ENCODE data around the gene IL6R. TPM values are rescaled to one million over a fixed set of nuclear protein-coding genes. Genes with fewer than 3 reads are reported as not detected.

IL6R gene
- total RNA-seq, 1 donor from 2014 or later, result 48.5 TPM

DNA sequence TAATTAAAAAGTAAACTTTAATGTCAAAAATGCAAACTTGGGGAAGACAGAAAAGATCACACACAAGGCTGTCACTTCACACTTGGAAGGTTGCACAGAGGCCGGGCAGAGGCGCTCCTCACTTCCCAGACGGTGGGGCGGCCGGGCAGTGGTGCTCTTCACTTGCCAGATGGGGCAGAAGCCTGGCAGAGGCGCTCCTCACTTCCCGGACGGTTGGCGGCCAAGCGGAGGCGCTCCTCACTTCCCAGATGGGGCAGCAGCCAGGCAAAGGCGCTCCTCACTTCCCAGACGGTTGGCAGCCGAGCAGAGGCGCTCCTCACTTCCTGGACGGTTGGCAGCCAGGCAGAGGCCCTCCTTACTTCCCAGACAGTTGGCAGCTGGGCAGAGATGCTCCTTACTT is 25.8 kb upstream of the IL6R start:
- Histone ChIP-seq H3K4me3 (no peak overlapping the region), H3K9me3 (no peaks in the 10 kb centered on the region), H3K4me1 (no peaks in the 10 kb centered on the region), H3K27me3 (ENCODE audit: low read depth) (no peaks in the 10 kb centered on the region), H3K27ac (no peak overlapping the region), H3K36me3 (no peaks in the 10 kb centered on the region)
- intact Hi-C loops (cut with DNase I), result no loop called here
- TF ChIP-seq, protein P1, sequence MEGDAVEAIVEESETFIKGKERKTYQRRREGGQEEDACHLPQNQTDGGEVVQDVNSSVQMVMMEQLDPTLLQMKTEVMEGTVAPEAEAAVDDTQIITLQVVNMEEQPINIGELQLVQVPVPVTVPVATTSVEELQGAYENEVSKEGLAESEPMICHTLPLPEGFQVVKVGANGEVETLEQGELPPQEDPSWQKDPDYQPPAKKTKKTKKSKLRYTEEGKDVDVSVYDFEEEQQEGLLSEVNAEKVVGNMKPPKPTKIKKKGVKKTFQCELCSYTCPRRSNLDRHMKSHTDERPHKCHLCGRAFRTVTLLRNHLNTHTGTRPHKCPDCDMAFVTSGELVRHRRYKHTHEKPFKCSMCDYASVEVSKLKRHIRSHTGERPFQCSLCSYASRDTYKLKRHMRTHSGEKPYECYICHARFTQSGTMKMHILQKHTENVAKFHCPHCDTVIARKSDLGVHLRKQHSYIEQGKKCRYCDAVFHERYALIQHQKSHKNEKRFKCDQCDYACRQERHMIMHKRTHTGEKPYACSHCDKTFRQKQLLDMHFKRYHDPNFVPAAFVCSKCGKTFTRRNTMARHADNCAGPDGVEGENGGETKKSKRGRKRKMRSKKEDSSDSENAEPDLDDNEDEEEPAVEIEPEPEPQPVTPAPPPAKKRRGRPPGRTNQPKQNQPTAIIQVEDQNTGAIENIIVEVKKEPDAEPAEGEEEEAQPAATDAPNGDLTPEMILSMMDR (IDR thresholded peaks at IDR 0.05), result no peak
- DNase-seq (no peak), ATAC-seq (no peak)

DNA sequence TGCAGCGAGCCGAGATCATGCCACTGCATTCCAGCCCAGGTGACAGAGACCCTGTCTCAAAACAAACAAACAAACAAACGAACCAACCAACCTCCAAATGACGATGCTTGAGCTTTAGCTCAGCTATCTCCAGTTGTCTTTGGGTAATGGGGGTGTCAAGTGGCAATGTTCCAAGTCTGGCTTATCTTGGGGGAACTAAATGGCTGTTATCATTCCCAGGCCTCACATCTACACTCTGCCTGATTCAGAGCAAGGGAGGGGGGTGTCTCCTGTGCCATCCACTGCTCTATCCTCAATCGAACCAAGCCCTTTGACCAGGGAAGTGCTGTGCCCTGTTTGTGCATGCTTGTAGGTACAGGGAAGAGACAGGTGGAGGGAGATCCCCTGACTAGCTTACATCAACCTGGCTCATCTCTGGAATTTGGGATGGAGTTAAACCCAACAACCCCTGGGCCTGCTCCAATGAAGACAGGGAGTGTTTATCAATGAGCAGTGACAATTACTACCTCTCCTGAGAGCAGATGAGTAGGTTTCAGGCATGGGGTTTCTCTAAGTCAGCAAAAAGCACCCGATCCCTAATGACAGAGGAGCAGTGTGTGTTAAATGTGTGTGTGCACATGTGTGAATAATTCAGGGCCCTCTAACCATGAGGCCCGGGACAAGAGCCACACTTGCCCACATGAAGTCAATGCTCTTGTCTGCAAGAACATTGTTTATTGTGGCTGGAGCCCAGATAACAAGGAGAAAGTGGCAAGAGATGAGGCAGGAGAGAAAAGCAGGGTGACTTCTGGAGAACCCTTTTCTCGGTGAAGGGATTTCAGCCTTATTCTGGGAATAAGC is 20.3 kb upstream of the IL6R start:
- intact Hi-C loops (cut with DNase I), result no loop called here
- TF ChIP-seq, protein P1 (IDR thresholded peaks at IDR 0.05), result no peak
- H3K27me3 ChIP-seq (ENCODE audit: low read depth), result no peaks in the 10 kb centered on the region
- H3K36me3 ChIP-seq, result no peaks in the 10 kb centered on the region
- no peak for ATAC-seq
- H3K9me3 ChIP-seq, result no peaks in the 10 kb centered on the region
- peaks cover 22% of the 10 kb centered on the region for H3K4me1 ChIP-seq
- DNase-seq, result no peak
- peak overlapping the region; percentile 15 for H3K27ac ChIP-seq
- no peak overlapping the region for H3K4me3 ChIP-seq

DNA sequence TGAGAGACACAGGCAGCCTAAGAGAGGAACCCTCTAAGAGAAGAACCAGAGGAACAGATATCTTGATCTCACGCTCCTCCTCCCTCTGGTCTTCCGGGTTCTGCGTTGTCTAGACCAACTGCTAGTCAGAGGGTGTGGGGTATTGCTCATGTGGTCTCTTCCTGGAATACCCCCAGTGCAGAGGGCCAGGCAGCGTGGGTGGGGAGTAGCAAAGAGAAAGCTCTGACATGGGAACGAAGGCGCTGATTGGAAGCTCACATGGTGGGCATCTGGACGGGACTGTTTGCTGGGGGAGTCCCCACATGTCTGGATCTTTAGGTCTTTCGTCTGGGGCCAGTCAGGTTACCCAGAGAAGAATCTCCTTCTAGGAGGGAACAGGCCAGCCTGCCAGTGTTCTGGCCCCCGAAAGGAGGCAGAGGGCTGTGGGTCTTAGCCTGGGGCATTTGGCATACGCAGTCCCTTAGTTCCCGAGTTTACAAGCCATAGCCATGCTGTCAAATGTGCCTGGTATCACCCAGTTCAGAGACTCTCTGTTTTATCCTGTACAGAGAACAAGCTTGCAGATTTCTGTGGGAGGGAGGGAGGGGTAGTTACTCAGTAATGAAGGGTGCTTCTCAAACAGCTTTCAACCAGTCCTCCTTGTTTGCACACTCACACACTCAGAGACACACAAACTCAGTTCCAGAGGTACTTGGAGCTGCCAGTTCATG is 18.3 kb upstream of the IL6R start:
- no peak overlapping the region for H3K27ac ChIP-seq
- no peaks in the 10 kb centered on the region for H3K27me3 ChIP-seq (ENCODE audit: low read depth)
- ATAC-seq (peak; percentile 81 to 92), DNase-seq (no peak)
- H3K4me3 ChIP-seq, result no peak overlapping the region
- H3K4me1 ChIP-seq, result peaks cover 22% of the 10 kb centered on the region
- intact Hi-C loops (cut with DNase I), result no loop called here
- no peaks in the 10 kb centered on the region for H3K9me3 ChIP-seq
- no peaks in the 10 kb centered on the region for H3K36me3 ChIP-seq
- TF ChIP-seq, protein P1 (IDR thresholded peaks at IDR 0.05), result no peak

DNA sequence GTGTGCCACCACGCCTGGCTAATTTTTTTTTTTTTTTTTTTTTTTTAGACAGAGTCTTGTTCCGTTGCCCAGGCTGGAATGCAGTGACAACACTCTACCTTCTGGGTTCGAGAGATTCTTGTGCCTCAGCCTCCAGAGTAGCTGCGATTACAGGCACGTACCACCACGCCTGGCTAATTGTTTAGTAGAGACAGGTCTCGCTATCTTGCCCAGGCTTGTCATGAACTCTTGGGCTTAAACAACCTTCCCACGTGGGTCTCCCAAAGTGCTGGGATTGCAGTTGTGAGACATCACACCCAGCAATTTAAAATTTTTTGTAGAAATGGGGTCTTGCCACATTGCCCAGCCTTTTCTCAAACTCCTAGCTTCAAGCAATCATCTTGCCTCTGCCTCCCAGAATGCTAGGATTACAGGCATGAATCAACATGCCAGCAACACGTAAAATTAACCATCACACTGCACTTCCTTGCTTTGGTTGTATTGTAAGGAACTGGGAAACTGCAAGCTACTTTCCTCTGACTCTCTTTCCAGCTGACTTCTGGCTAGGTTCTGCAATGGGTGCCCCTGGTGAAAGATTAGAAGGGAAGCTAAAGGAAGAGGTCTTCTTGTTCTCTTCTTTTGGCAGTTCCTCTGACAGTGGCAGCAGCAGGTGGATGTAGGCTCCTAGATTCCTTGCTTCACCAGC is 13.9 kb upstream of the IL6R start:
- TF ChIP-seq, protein P1 (IDR thresholded peaks at IDR 0.05), result no peak
- ATAC-seq, result no peak
- Histone ChIP-seq H3K4me3 (no peak overlapping the region), H3K27me3 (ENCODE audit: low read depth) (no peaks in the 10 kb centered on the region), H3K36me3 (no peaks in the 10 kb centered on the region), H3K27ac (no peak overlapping the region), H3K4me1 (peaks cover 7% of the 10 kb centered on the region), H3K9me3 (no peaks in the 10 kb centered on the region)
- DNase-seq, result no peak
- intact Hi-C loops (cut with DNase I), result no loop called here

DNA sequence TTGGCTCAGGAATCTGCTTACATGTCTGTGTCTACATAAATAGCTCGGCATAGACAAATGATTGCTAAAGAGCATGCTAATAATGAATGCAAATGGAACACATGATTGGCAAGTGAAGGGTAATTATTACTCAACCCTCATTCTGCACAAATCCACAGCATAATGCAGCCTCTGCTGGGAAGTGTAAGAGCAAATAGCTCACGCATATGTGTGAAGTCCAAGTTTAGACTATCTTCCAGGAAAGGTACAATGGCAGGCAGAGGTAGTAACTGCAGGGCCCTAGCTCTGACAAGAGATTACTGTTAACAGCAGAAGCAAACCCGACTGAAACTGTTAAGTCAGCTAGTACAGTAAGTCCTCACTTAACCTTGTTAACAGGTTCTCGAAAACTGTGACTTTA is 7.0 kb upstream of the IL6R start:
- no peaks in the 10 kb centered on the region for H3K36me3 ChIP-seq
- no peak overlapping the region for H3K4me3 ChIP-seq
- H3K4me1 ChIP-seq, result no peaks in the 10 kb centered on the region
- intact Hi-C loops (cut with DNase I), result no loop called here
- H3K9me3 ChIP-seq, result no peaks in the 10 kb centered on the region
- ATAC-seq (no peak), DNase-seq (no peak)
- no peaks in the 10 kb centered on the region for H3K27me3 ChIP-seq (ENCODE audit: low read depth)
- TF ChIP-seq, protein P1 (IDR thresholded peaks at IDR 0.05), result no peak
- H3K27ac ChIP-seq, result no peak overlapping the region
